Panc1 (cell line): ENCODE data around the gene CAPS.

Source experiments
- POLR2AphosphoS5 ChIP-seq: IDR thresholded peaks from 2 replicates; pipeline ENCODE4 v1.6.1; 2012; ENCODE audit warnings: mild to moderate bottlenecking, low read depth, low read length, moderate library complexity
- SIN3A ChIP-seq: IDR thresholded peaks from 2 replicates; pipeline ENCODE4 v1.6.1; 2012; ENCODE audit warnings: low read depth, mild to moderate bottlenecking, low read length, moderate library complexity, borderline replicate concordance; ENCODE audit not compliant: insufficient read depth
- TF ChIP-seq, protein P1 (sequence below): fragments of 450-650 bp; IDR thresholded peaks from 2 replicates; pipeline ENCODE4 v1.5.1; 2017; ENCODE audit warnings: mild to moderate bottlenecking

DNA sequence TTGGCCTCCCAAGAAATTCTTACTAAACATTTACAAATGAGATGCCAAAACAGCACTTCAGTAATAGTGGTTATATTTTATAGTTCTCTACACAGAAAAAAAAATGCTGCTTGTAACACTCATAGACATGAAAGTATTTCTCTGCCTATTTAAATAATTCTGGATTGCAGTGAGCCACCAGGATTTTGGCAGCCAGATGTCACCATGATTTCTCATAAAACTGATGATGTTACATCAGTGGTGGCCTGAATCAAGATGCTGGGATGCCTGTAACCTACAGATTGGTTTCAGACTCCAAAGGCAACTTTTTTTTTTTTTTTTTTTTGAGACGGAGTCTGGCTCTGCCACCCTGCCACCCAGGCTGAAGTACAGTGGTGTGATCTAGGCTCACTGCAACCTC lies 2.7 kb upstream of the CAPS start:
- TF ChIP-seq, protein P1, sequence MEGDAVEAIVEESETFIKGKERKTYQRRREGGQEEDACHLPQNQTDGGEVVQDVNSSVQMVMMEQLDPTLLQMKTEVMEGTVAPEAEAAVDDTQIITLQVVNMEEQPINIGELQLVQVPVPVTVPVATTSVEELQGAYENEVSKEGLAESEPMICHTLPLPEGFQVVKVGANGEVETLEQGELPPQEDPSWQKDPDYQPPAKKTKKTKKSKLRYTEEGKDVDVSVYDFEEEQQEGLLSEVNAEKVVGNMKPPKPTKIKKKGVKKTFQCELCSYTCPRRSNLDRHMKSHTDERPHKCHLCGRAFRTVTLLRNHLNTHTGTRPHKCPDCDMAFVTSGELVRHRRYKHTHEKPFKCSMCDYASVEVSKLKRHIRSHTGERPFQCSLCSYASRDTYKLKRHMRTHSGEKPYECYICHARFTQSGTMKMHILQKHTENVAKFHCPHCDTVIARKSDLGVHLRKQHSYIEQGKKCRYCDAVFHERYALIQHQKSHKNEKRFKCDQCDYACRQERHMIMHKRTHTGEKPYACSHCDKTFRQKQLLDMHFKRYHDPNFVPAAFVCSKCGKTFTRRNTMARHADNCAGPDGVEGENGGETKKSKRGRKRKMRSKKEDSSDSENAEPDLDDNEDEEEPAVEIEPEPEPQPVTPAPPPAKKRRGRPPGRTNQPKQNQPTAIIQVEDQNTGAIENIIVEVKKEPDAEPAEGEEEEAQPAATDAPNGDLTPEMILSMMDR: no peak
- TF ChIP-seq POLR2AphosphoS5 (no peak), SIN3A (no peak)
